ENCODE results near the gene PDYN. TPM values are rescaled to one million over a fixed set of nuclear protein-coding genes. Genes with fewer than 3 reads are reported as not detected.

The PDYN gene
- total RNA-seq, 2 donors from 2014 or later: not detected

DNA sequence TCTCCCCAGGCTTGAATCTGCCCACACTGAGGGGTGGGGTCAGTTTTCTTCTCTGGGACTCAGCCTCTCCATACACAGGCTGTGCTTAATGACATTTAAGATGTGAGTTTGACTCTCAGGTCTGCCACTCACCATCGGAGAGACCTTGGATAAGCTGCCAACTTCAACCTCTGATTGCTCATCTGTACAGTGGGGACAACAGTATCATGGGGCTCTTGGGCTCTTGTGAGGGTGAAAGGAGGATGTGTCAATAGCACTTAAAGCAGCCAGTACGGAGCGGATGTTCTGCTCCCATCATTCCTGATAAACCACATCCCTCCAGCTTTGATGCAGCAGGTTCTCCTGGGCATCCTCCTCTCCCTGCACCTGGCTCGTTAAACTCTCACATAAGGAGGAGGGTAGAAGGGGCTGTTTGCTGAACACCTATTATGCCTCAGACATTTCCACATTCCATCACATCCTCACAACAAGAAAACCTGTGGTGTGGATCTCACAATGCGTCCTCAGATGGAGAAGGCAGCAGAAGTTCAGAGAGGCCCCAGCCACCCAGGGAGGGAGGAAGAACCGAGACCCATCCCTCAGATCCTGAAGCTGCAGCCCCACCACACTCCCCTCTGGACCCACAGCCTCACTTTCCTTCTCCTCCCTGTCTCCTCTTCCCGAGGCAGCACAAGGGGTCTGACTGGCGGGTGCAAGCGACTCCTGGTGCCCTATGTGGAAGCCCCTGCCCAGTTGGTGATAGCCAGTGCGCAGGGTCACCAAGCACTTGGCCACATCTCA lies 1.9 kb upstream of the PDYN start:
- no peak for DNase-seq
- intact Hi-C loops (cut with DNase I): no loop called here
- Histone ChIP-seq H3K4me1 (no peaks in the 10 kb centered on the region), H3K27me3 (no peaks in the 10 kb centered on the region), H3K4me3 (no peak overlapping the region), H3K9ac (ENCODE audit: low read depth in 2 of 2, low read length in 2 of 2) (no peak overlapping the region), H3K27ac (no peak overlapping the region), H3K36me3 (no peaks in the 10 kb centered on the region), H3K9me3 (no peaks in the 10 kb centered on the region)
- TF ChIP-seq, protein P1, sequence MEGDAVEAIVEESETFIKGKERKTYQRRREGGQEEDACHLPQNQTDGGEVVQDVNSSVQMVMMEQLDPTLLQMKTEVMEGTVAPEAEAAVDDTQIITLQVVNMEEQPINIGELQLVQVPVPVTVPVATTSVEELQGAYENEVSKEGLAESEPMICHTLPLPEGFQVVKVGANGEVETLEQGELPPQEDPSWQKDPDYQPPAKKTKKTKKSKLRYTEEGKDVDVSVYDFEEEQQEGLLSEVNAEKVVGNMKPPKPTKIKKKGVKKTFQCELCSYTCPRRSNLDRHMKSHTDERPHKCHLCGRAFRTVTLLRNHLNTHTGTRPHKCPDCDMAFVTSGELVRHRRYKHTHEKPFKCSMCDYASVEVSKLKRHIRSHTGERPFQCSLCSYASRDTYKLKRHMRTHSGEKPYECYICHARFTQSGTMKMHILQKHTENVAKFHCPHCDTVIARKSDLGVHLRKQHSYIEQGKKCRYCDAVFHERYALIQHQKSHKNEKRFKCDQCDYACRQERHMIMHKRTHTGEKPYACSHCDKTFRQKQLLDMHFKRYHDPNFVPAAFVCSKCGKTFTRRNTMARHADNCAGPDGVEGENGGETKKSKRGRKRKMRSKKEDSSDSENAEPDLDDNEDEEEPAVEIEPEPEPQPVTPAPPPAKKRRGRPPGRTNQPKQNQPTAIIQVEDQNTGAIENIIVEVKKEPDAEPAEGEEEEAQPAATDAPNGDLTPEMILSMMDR (IDR thresholded peaks at IDR 0.05): no peak

DNA sequence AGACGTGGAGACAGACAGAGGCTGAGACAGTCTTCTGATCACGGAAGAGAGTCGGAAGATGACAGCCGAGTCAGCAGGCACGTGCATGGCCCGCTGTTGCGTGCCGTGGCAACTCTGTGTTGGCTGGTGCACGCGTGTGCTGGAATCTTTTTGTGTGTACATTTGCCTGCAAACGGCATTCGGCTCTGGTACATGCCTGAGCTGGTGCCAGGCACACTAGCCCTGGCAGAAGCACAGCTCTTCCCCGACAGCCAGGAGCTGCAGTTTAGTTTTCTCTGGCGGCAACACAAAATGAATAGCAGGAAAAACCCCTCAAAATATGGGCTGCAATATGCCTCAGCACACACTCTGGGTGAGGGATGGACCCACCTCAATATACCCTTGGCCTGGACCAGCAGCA lies 769 bp upstream of the PDYN start:
- H3K36me3 ChIP-seq: no peaks in the 10 kb centered on the region
- H3K27me3 ChIP-seq: no peaks in the 10 kb centered on the region
- H3K9ac ChIP-seq (ENCODE audit: low read depth in 2 of 2, low read length in 2 of 2): no peak overlapping the region
- H3K9me3 ChIP-seq: no peaks in the 10 kb centered on the region
- H3K4me1 ChIP-seq: no peaks in the 10 kb centered on the region
- no peak for DNase-seq
- no peak overlapping the region for H3K4me3 ChIP-seq
- H3K27ac ChIP-seq: no peak overlapping the region
- intact Hi-C loops (cut with DNase I): no loop called here
- TF ChIP-seq, protein P1 (IDR thresholded peaks at IDR 0.05): no peak

DNA sequence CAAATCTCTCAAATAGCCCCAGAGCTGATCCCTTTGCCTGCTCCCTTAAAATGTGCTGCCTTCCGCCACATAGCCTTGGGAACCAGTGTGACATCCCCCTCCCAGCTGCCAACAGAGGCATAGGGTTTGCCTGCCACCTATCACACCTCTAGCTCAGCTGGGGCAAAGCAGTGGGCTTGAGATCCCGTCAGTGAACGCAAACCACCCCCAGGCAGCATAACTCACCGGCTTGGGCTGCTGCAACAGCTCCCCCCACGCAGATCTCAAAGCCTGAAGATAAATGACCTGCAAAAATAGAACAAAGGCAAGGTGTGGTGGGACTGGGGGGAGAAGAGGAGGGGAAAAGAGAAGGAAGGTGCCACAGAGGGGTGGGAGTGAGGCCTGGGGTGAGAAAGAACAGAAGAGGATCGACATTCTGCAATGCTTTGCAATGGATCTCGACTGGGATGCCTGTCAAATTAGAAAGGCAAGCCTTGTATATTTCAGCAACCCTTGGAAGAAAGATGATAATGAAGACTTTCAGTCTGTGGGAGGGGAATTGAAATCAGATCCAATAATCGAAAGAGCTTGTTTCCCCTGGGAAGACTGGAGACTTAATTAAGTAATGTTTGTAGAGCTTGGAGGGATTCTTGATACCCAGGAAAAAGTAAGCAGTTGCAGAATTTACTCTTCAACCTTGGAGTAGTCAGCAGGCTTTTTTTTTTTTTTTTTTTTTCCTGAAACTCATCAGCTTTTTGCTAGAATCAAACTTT lies 1.3 kb downstream of the PDYN start:
- no peaks in the 10 kb centered on the region for H3K36me3 ChIP-seq
- intact Hi-C loops (cut with DNase I): no loop called here
- H3K9ac ChIP-seq (ENCODE audit: low read depth in 2 of 2, low read length in 2 of 2): no peak overlapping the region
- no peak overlapping the region for H3K27ac ChIP-seq
- H3K9me3 ChIP-seq: no peaks in the 10 kb centered on the region
- DNase-seq: no peak
- H3K4me3 ChIP-seq: no peak overlapping the region
- TF ChIP-seq, protein P1 (IDR thresholded peaks at IDR 0.05): no peak
- H3K27me3 ChIP-seq: no peaks in the 10 kb centered on the region
- H3K4me1 ChIP-seq: no peaks in the 10 kb centered on the region

DNA sequence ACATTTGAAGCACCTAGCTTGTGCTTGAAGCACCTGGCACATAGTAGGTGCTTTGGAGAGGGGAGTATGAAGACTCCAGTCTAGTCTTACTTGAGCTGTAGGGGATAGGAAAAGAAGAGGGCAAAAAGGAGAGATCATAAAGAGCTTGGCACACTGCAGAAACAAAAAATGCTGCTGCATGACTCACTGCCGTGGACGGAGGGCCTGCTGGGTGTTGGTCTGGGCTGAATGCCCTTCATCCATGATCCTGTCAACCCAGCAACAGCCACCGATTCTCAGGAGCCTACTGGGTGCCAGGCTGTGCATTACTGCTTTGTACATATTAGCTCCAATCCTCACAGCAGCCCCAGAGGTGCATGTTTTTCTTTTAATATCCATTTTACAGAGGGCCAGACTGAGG lies 6.0 kb downstream of the PDYN start:
- H3K27me3 ChIP-seq: no peaks in the 10 kb centered on the region
- no peak overlapping the region for H3K27ac ChIP-seq
- DNase-seq: no peak
- intact Hi-C loops (cut with DNase I): no loop called here
- H3K36me3 ChIP-seq: no peaks in the 10 kb centered on the region
- H3K4me1 ChIP-seq: no peaks in the 10 kb centered on the region
- TF ChIP-seq, protein P1 (IDR thresholded peaks at IDR 0.05): no peak
- no peak overlapping the region for H3K4me3 ChIP-seq
- no peaks in the 10 kb centered on the region for H3K9me3 ChIP-seq
- no peak overlapping the region for H3K9ac ChIP-seq (ENCODE audit: low read depth in 2 of 2, low read length in 2 of 2)

DNA sequence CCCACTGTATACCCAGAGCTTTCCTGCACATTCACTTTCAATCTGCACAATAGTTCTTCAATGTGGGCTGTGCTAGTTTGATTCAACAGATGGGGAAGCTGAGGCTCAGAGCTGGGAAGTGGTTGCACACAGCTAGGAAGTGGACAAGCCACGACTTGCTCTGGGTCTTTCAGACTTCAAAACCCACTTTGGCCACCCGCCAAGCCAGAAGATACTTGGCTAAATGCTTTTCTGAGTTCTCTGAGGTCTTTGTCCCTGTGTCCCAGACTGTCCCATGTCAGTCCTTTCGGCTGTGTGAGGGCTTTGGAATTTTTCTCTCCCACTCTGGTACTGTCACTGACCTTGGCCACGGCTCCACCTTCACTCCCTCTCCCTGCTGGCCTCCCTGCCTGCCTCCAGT lies 10.6 kb downstream of the PDYN start:
- no peak for DNase-seq
- TF ChIP-seq, protein P1 (IDR thresholded peaks at IDR 0.05): no peak
- no peaks in the 10 kb centered on the region for H3K27me3 ChIP-seq
- H3K27ac ChIP-seq: no peak overlapping the region
- H3K36me3 ChIP-seq: no peaks in the 10 kb centered on the region
- intact Hi-C loops (cut with DNase I): no loop called here
- no peak overlapping the region for H3K9ac ChIP-seq (ENCODE audit: low read depth in 2 of 2, low read length in 2 of 2)
- no peaks in the 10 kb centered on the region for H3K4me1 ChIP-seq
- no peaks in the 10 kb centered on the region for H3K9me3 ChIP-seq
- no peak overlapping the region for H3K4me3 ChIP-seq

All from colonic mucosa (tissue), 4 donors.